A673 (cell line): ENCODE measurements around the gene ORC2.

Source experiments
- EZH2 ChIP-seq: fragments of 200-600 bp; sonication (generic); IDR thresholded peaks from 2 replicates; pipeline ENCODE4 v1.6.1; 2017; ENCODE audit warnings: borderline replicate concordance, low read depth, mild to moderate bottlenecking, mixed read lengths, antibody characterized with exemption, low read length; ENCODE audit not compliant: poor library complexity, severe bottlenecking
- TF ChIP-seq, protein P1 (sequence below): fragments of 300-800, 200-600 bp; sonication (generic); conservative IDR thresholded peaks from 2 replicates; pipeline ENCODE4 v1.5.1; 2017; ENCODE audit warnings: low read depth, mild to moderate bottlenecking, antibody characterized with exemption, low read length, moderate library complexity, mixed read lengths

DNA sequence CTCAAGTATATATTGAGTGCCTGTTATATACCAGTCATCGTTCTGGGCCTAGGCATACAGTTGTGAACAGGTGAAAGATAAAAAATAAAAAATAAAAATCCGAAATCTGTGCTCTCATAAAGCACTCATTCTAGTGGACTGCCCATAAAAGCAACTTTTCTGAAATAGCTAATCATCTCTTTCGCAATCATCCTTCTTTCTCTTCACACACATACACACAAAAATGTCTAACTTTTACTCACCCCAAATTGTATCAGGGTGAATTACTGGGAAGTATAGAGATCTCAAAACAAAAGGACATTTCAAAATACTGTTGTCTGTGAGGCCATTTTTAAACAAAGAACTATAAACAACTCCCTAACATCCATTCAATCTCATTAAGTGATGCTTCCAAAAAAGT, 29.6 kb upstream of the ORC2 start:
- TF ChIP-seq, protein P1, sequence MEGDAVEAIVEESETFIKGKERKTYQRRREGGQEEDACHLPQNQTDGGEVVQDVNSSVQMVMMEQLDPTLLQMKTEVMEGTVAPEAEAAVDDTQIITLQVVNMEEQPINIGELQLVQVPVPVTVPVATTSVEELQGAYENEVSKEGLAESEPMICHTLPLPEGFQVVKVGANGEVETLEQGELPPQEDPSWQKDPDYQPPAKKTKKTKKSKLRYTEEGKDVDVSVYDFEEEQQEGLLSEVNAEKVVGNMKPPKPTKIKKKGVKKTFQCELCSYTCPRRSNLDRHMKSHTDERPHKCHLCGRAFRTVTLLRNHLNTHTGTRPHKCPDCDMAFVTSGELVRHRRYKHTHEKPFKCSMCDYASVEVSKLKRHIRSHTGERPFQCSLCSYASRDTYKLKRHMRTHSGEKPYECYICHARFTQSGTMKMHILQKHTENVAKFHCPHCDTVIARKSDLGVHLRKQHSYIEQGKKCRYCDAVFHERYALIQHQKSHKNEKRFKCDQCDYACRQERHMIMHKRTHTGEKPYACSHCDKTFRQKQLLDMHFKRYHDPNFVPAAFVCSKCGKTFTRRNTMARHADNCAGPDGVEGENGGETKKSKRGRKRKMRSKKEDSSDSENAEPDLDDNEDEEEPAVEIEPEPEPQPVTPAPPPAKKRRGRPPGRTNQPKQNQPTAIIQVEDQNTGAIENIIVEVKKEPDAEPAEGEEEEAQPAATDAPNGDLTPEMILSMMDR, result no peak
- TF ChIP-seq EZH2, result no peak
